Neural cell (in vitro differentiated cells): Measurements from ENCODE around the gene GPRC5A.

Experiments used
- CTCF ChIP-seq: fragments of 450-650 bp; IDR thresholded peaks from 2 replicates; pipeline ENCODE4 v1.5.1; 2014; ENCODE audit warnings: antibody characterized with exemption, mild to moderate bottlenecking, moderate library complexity; ENCODE audit not compliant: poor library complexity, severe bottlenecking
- EP300 ChIP-seq: fragments of 450-650 bp; conservative IDR thresholded peaks from 2 replicates; pipeline ENCODE4 v1.6.1; 2014; ENCODE audit warnings: antibody characterized with exemption, mild to moderate bottlenecking, moderate library complexity; ENCODE audit not compliant: poor library complexity, severe bottlenecking
- EZH2 ChIP-seq: fragments of 200-600, 300-800 bp; shearing (Covaris generic), sonication (generic); IDR thresholded peaks from 2 replicates; pipeline ENCODE4 v1.6.1; 2014; ENCODE audit warnings: antibody characterized with exemption, low read length, borderline replicate concordance, mild to moderate bottlenecking; ENCODE audit not compliant: insufficient read depth, poor library complexity, severe bottlenecking
- RAD21 ChIP-seq: fragments of 450-650 bp; conservative IDR thresholded peaks from 2 replicates; pipeline ENCODE4 v1.6.1; 2014; ENCODE audit warnings: antibody characterized with exemption, mild to moderate bottlenecking, moderate library complexity
- TAF1 ChIP-seq: IDR thresholded peaks from 2 replicates; pipeline ENCODE4 v1.6.1; 2012; ENCODE audit warnings: low read depth

- TF ChIP-seq EZH2 (no peak), RAD21 (no peak), CTCF (no peak), TAF1 (no peak), EP300 (no peak)
Observed at GRCh38 chr12:12845794-12846243, 45.5 kb upstream of the GPRC5A start.
